Caco-2 (cell line): ENCODE measurements around the gene ELP4. TPM values are rescaled to one million over a fixed set of nuclear protein-coding genes. Genes with fewer than 3 reads are reported as not detected.

Experiments
- BruUV-seq: library from RNA; stranded (reverse); fragments of 400-500 nt; replicated peaks from 2 replicates; lab custom pipeline; 2021; lab: Mats Ljungman, UMichigan
- CTCF ChIA-PET: fragments of 300-600 bp; sonication (Branson Sonifier 250); formaldehyde crosslinking; loops from one replicate; lab custom pipeline; 2022; ENCODE audit warnings: antibody characterized with exemption; lab: Charles Lee
- POLR2A ChIA-PET: fragments of 300-600 bp; sonication (Branson Sonifier 250); formaldehyde crosslinking; loops from one replicate; lab custom pipeline; 2022; ENCODE audit warnings: antibody characterized with exemption; lab: Charles Lee
- DNase-seq, 2 experiments: peaks; one replicate each; pipeline versions ENCODE4 v3.0.0 to v3.0.0-alpha.2; 2020 to 2022
- H3K27me3 ChIP-seq: replicated peaks from 2 replicates; pipeline ENCODE4 v1.6.0; 2011; ENCODE audit warnings: low read length; ENCODE audit not compliant: control insufficient read depth, insufficient read depth
- H3K36me3 ChIP-seq: 2 replicates; pipeline ENCODE4 v1.5.1; 2011; ENCODE audit warnings: low read length; ENCODE audit not compliant: control insufficient read depth, insufficient read depth
- H3K4me1 ChIP-seq: fragments of 250-450 bp; sonication (Bioruptor Pico); 2 replicates; pipeline ENCODE4 v1.5.1; 2020; ENCODE audit warnings: mild to moderate bottlenecking
- H3K4me3 ChIP-seq: 2 replicates; pipeline ENCODE4 v1.5.1; 2011; ENCODE audit warnings: low read depth, mild to moderate bottlenecking, control low read depth, low read length
- H3K9me3 ChIP-seq: fragments of 250-450 bp; sonication (Bioruptor Pico); 2 replicates; pipeline ENCODE4 v1.5.1; 2020; ENCODE audit warnings: mild to moderate bottlenecking, moderate library complexity
- H3K27ac Mint-ChIP-seq: one replicate; pipeline ENCODE4 v1.8.0; 2022; ENCODE audit warnings: mixed read lengths; ENCODE audit not compliant: unreplicated experiment
- H3K27me3 Mint-ChIP-seq: one replicate; pipeline ENCODE4 v1.8.0; 2022; ENCODE audit warnings: mixed read lengths; ENCODE audit not compliant: insufficient read depth, unreplicated experiment
- H3K36me3 Mint-ChIP-seq: one replicate; pipeline ENCODE4 v1.8.0; 2022; ENCODE audit warnings: mild to moderate bottlenecking, mixed read lengths; ENCODE audit not compliant: insufficient read depth, unreplicated experiment
- H3K4me1 Mint-ChIP-seq: one replicate; pipeline ENCODE4 v1.8.0; 2022; ENCODE audit warnings: low read depth, mixed read lengths; ENCODE audit not compliant: unreplicated experiment
- H3K4me3 Mint-ChIP-seq: one replicate; pipeline ENCODE4 v1.8.0; 2022; ENCODE audit warnings: mild to moderate bottlenecking, moderate library complexity, mixed read lengths; ENCODE audit not compliant: unreplicated experiment
- H3K9me3 Mint-ChIP-seq: one replicate; pipeline ENCODE4 v1.8.0; 2022; ENCODE audit warnings: mixed read lengths; ENCODE audit not compliant: unreplicated experiment
- CTCF ChIP-seq, 2 experiments: fragments of 200-600 bp in 1 of 2; IDR thresholded peaks; 1 replicate in 1 of 2; 2 replicates in 1 of 2; pipeline versions ENCODE4 v1.5.1 to v1.8.0; 2011 to 2022; ENCODE audit warnings: antibody characterized with exemption in 1 of 2, control low read depth in 1 of 2, inconsistent platforms in 1 of 2, low read depth in 1 of 2, low read length in 1 of 2, mild to moderate bottlenecking in 1 of 2, moderate library complexity in 1 of 2; ENCODE audit not compliant: insufficient read depth in 1 of 2, severe bottlenecking in 1 of 2, unreplicated experiment in 1 of 2
- intact Hi-C: fragments of 100-400 bp; cut with micrococcal nuclease; formaldehyde crosslinking; loops from one replicate; pipeline ENCODE4 v1.10.0; 2022; ENCODE audit not compliant: unreplicated experiment
- total RNA-seq: library from RNA; stranded (reverse); gene quantifications from 2 replicates; pipeline ENCODE4 v1.2.3, GENCODE V29; 2022

Gene ELP4
- total RNA-seq, 1 experiment from 2014 or later = 18.8 TPM

- H3K36me3 Mint-ChIP-seq = no peaks in the 10 kb centered on the region
- Histone ChIP-seq H3K36me3 (no peaks in the 10 kb centered on the region), H3K4me1 (peaks cover 15% of the 10 kb centered on the region), H3K27me3 (no peaks in the 10 kb centered on the region), H3K4me3 (no peak overlapping the region), H3K9me3 (no peaks in the 10 kb centered on the region)
- peaks cover 12% of the 10 kb centered on the region for H3K4me1 Mint-ChIP-seq
- H3K27me3 Mint-ChIP-seq = no peaks in the 10 kb centered on the region
- POLR2A ChIA-PET = no interaction called here
- no peaks in the 10 kb centered on the region for H3K9me3 Mint-ChIP-seq
- H3K27ac Mint-ChIP-seq = no peak overlapping the region
- no peak for TF ChIP-seq CTCF (IDR thresholded peaks at IDR 0.05; ENCODE audit: insufficient read depth in 1 of 2, low read depth in 1 of 2, low read length in 1 of 2, severe bottlenecking in 1 of 2, unreplicated experiment in 1 of 2)
- H3K4me3 Mint-ChIP-seq = no peak overlapping the region
- no TSS peak for BruUV-seq
- no peak for DNase-seq
- intact Hi-C loops = no loop called here
- CTCF ChIA-PET = no interaction called here
These were observed 20.1 kb downstream of the ELP4 start for GRCh38 chr11:31529701-31530100.

- H3K36me3 Mint-ChIP-seq = no peaks in the 10 kb centered on the region
- TF ChIP-seq CTCF (IDR thresholded peaks at IDR 0.05; ENCODE audit: insufficient read depth in 1 of 2, low read depth in 1 of 2, low read length in 1 of 2, severe bottlenecking in 1 of 2, unreplicated experiment in 1 of 2) = no peak
- DNase-seq = no peak
- H3K27ac Mint-ChIP-seq = no peak overlapping the region
- H3K9me3 ChIP-seq = no peaks in the 10 kb centered on the region
- no peaks in the 10 kb centered on the region for H3K36me3 ChIP-seq
- ChIA-PET CTCF (no interaction called here), POLR2A (interaction anchor here (0.6 kb wide), 1 partner anchor 282 kb away, joined by 3 read pairs; no protein-coding TSS in a partner anchor)
- H3K27me3 ChIP-seq = no peaks in the 10 kb centered on the region
- H3K27me3 Mint-ChIP-seq = no peaks in the 10 kb centered on the region
- H3K4me3 ChIP-seq = no peak overlapping the region
- no peaks in the 10 kb centered on the region for H3K9me3 Mint-ChIP-seq
- H3K4me1 Mint-ChIP-seq = peaks cover 12% of the 10 kb centered on the region
- peaks cover 15% of the 10 kb centered on the region for H3K4me1 ChIP-seq
- H3K4me3 Mint-ChIP-seq = no peak overlapping the region
- BruUV-seq = no TSS peak
- intact Hi-C loops = no loop called here
These were observed 21.7 kb downstream of the ELP4 start for GRCh38 chr11:31531293-31531692.

- no peaks in the 10 kb centered on the region for H3K9me3 ChIP-seq
- no peaks in the 10 kb centered on the region for H3K36me3 Mint-ChIP-seq
- H3K4me1 Mint-ChIP-seq = peaks cover 12% of the 10 kb centered on the region
- intact Hi-C loops = no loop called here
- no peak overlapping the region for H3K4me3 Mint-ChIP-seq
- DNase-seq = no peak
- peaks cover 15% of the 10 kb centered on the region for H3K4me1 ChIP-seq
- H3K36me3 ChIP-seq = no peaks in the 10 kb centered on the region
- CTCF ChIA-PET = no interaction called here
- no peaks in the 10 kb centered on the region for H3K9me3 Mint-ChIP-seq
- BruUV-seq = no TSS peak
- no peak overlapping the region for H3K27ac Mint-ChIP-seq
- H3K4me3 ChIP-seq = no peak overlapping the region
- no peaks in the 10 kb centered on the region for H3K27me3 Mint-ChIP-seq
- POLR2A ChIA-PET = no interaction called here
- no peak for TF ChIP-seq CTCF (IDR thresholded peaks at IDR 0.05; ENCODE audit: insufficient read depth in 1 of 2, low read depth in 1 of 2, low read length in 1 of 2, severe bottlenecking in 1 of 2, unreplicated experiment in 1 of 2)
- H3K27me3 ChIP-seq = no peaks in the 10 kb centered on the region
These were observed 25.9 kb downstream of the ELP4 start for GRCh38 chr11:31535479-31535878.
